NCI-H146 treated with DMSO at 0.1 percent for 48 hours (cell line): ENCODE results near the gene WNT7A.
"Not testable (repeated sequence)": the region's sequence is repeated elsewhere in the genome, so short reads cannot be mapped to it uniquely, and the experiment has no call there.

Experiments used
- DNase-seq: peaks from one replicate; lab custom pipeline; 2025; ENCODE audit not compliant: unreplicated experiment; lab: John Stamatoyannopoulos, UW

Gene WNT7A

GRCh38 chr3:13866041-13866965, 13.6 kb downstream of the WNT7A start:
- DNase-seq: no peak

GRCh38 chr3:13865581-13865980, 14.3 kb downstream of the WNT7A start:
- no peak for DNase-seq

- DNase-seq: no peak
Observed at GRCh38 chr3:13865106-13865505, 14.8 kb downstream of the WNT7A start.

- no peak for DNase-seq
Observed at GRCh38 chr3:13863965-13864595, 15.8 kb downstream of the WNT7A start.

GRCh38 chr3:13863382-13863952, 16.4 kb downstream of the WNT7A start:
- DNase-seq: no peak

- no peak for DNase-seq
Observed at GRCh38 chr3:13861461-13861860, 18.4 kb downstream of the WNT7A start.

- DNase-seq: no peak
Observed at GRCh38 chr3:13860001-13860400, 19.9 kb downstream of the WNT7A start.

GRCh38 chr3:13858768-13859520, 20.9 kb downstream of the WNT7A start:
- DNase-seq: no peak

- no peak for DNase-seq
Observed at GRCh38 chr3:13857702-13858380, 22.0 kb downstream of the WNT7A start.

GRCh38 chr3:13856628-13857027, 23.2 kb downstream of the WNT7A start:
- DNase-seq: not testable (repeated sequence)

- DNase-seq: no peak
Observed at GRCh38 chr3:13856006-13856405, 23.9 kb downstream of the WNT7A start.

GRCh38 chr3:13854492-13854891, 25.4 kb downstream of the WNT7A start:
- no peak for DNase-seq

- no peak for DNase-seq
Observed at GRCh38 chr3:13853978-13854296, 25.9 kb downstream of the WNT7A start.

GRCh38 chr3:13853256-13853977, 26.5 kb downstream of the WNT7A start:
- no peak for DNase-seq

- no peak for DNase-seq
Observed at GRCh38 chr3:13852638-13853009, 27.2 kb downstream of the WNT7A start.

- DNase-seq: no peak
Observed at GRCh38 chr3:13851997-13852637, 27.8 kb downstream of the WNT7A start.

GRCh38 chr3:13851091-13851849, 28.6 kb downstream of the WNT7A start:
- DNase-seq: no peak

GRCh38 chr3:13850161-13850945, 29.5 kb downstream of the WNT7A start:
- no peak for DNase-seq
